K562 (cell line): ENCODE measurements around the gene GP1BA. TPM values are rescaled to one million over a fixed set of nuclear protein-coding genes. Genes with fewer than 3 reads are reported as not detected.
A peak's percentile ranks its signal among the peaks of the same experiment; 100 is the strongest.

ENCODE experiments used
- AFF4 ChIP-seq: sonication (generic); formaldehyde crosslinking; IDR thresholded peaks from 2 replicates; pipeline ENCODE4 v1.8.0; 2023; ENCODE audit warnings: mild to moderate bottlenecking, missing genetic modification reagents
- CBX3 ChIP-seq, 2 experiments: IDR thresholded peaks; 1 replicate in 1 of 2; 2 replicates in 1 of 2; pipeline ENCODE4 v1.6.1; 2012; ENCODE audit warnings: inconsistent platforms in 2 of 2, low read length in 2 of 2, borderline replicate concordance in 1 of 2, control low read depth in 1 of 2
- ESRRB ChIP-seq: fragments of 250-450 bp; sonication (Bioruptor Pico); IDR thresholded peaks from 2 replicates; pipeline ENCODE4 v1.5.0; 2020; ENCODE audit warnings: mild to moderate bottlenecking, moderate library complexity, borderline replicate concordance
- FOXP4 ChIP-seq: sonication (generic); formaldehyde crosslinking; IDR thresholded peaks from 2 replicates; pipeline ENCODE4 v1.8.0; 2022; ENCODE audit warnings: mild to moderate bottlenecking, missing genetic modification reagents, borderline replicate concordance
- HIVEP1 ChIP-seq: fragments of 250-450 bp; sonication (Bioruptor Pico); IDR thresholded peaks from 2 replicates; pipeline ENCODE4 v1.4.0; 2020; ENCODE audit warnings: mild to moderate bottlenecking
- HOMEZ ChIP-seq: fragments of 250-450 bp; sonication (Bioruptor Pico); IDR thresholded peaks from 2 replicates; pipeline ENCODE4 v1.4.0; 2020; ENCODE audit warnings: mild to moderate bottlenecking, moderate library complexity
- OTX1 ChIP-seq: fragments of 450-650 bp; formaldehyde crosslinking; IDR thresholded peaks from 2 replicates; pipeline ENCODE4 v1.4.0; 2022; ENCODE audit warnings: mild to moderate bottlenecking
- PML ChIP-seq: IDR thresholded peaks from 2 replicates; pipeline ENCODE4 v1.6.1; 2012; ENCODE audit warnings: low read length, inconsistent platforms
- SMAD3 ChIP-seq: fragments of 450-650 bp; formaldehyde crosslinking; conservative IDR thresholded peaks from 2 replicates; pipeline ENCODE4 v1.4.0; 2020; ENCODE audit warnings: mild to moderate bottlenecking
- ZBTB11 ChIP-seq, 3 experiments: fragments of 200-800 bp in 1 of 3; fragments of 250-450 bp in 1 of 3; fragments of 450-650 bp in 1 of 3; sonication (Bioruptor Pico) in 1 of 3; sonication (Bioruptor generic) in 1 of 3; formaldehyde crosslinking in 1 of 3; IDR thresholded peaks; 2 replicates each; pipeline versions ENCODE4 v1.6.1 to v1.8.0; 2016 to 2022; ENCODE audit warnings: mild to moderate bottlenecking in 2 of 3, missing genetic modification characterization in 2 of 3, missing compliant biosample characterization in 1 of 3, moderate library complexity in 1 of 3
- ZBTB5 ChIP-seq: fragments of 450-650 bp; IDR thresholded peaks from 2 replicates; pipeline ENCODE4 v1.6.1; 2017; ENCODE audit warnings: antibody characterized with exemption
- ZNF77 ChIP-seq: fragments of 250-450 bp; sonication (Bioruptor Pico); IDR thresholded peaks from 2 replicates; pipeline ENCODE4 v1.5.0; 2020
- polyA plus RNA-seq, 8 experiments: library from polyadenylated mRNA; depleted of rRNA in 4 of 8; stranded (reverse) in 5 of 8; unstranded in 3 of 8; fragments of >200 nt; fragmentation: Nextera tagmentation in 2 of 8; fragmentation: Illumina TruSeq in 1 of 8; extraction: Ambion mirVana in 2 of 8; extraction: Trizol in 1 of 8; gene quantifications; 2 replicates each; pipeline versions ENCODE4 v1.2.1 to v1.2.3, GENCODE V29; 2011 to 2014; ENCODE audit warnings: inconsistent platforms in 1 of 8, missing spikeins in 1 of 8
- total RNA-seq, 7 experiments: library from RNA; depleted of rRNA in 6 of 7; stranded (reverse); fragments of >200 nt in 6 of 7; fragmentation: Illumina TruSeq in 2 of 7; extraction: Trizol in 2 of 7; gene quantifications; 2 replicates each; pipeline versions ENCODE4 v1.2.1 to v1.2.3, GENCODE V29; 2011 to 2021; ENCODE audit warnings: low replicate concordance in 1 of 7

GP1BA gene
- total and polyA plus RNA-seq, 9 of the 15 experiments (the other 6 are each of a cell fraction or from before 2014, with no cell fraction given), result 0.01 TPM; not detected in 8

- TF ChIP-seq AFF4 (CRISPR knock-in tag), result no peak
- TF ChIP-seq ZNF77, result no peak
- TF ChIP-seq HIVEP1, result no peak
- TF ChIP-seq ESRRB (CRISPR knock-in tag), result no peak
- TF ChIP-seq ZBTB5, result no peak
- TF ChIP-seq FOXP4 (CRISPR knock-in tag), result no peak
- 0 out of 2 replicates have a peak, but pooled peaks have one; percentile 43 for TF ChIP-seq PML
- no peak for TF ChIP-seq CBX3 (IDR thresholded peaks at IDR 0.05; ENCODE audit: borderline replicate concordance in 1 of 2, low read length in 2 of 2)
- TF ChIP-seq ZBTB11 (CRISPR knock-in tag; IDR thresholded peaks at IDR 0.05), result peak; percentile 59 to 95 (median 88); a peak in 4 of 6 replicates
- TF ChIP-seq HOMEZ (CRISPR knock-in tag), result no peak
- no peak for TF ChIP-seq SMAD3 (CRISPR knock-in tag)
- TF ChIP-seq OTX1, result peak; percentile 62; the same call in 1 of the 2 replicates
These were observed 16.3 kb downstream of the GP1BA start, which contains the start of gene PFN1 (continued) for GRCh38 chr17:4948166-4948930.
